Activated naive CD4-positive, alpha-beta T cell treated with anti-CD3 and anti-CD28 coated beads for 36 hours (primary cell): ENCODE measurements around the gene ASF1B. TPM values are rescaled to one million over a fixed set of nuclear protein-coding genes. Genes with fewer than 3 reads are reported as not detected.

Experiments used
- CTCF ChIA-PET: fragments of 350-600 bp; sonication (Branson Sonifier 250); formaldehyde crosslinking; loops from one replicate; lab custom pipeline; 2021; ENCODE audit warnings: antibody characterized with exemption; lab: Charles Lee
- DNase-seq: peaks from one replicate; pipeline ENCODE4 v3.0.0-alpha.2; 2020
- H3K27ac Mint-ChIP-seq: one replicate; pipeline ENCODE4 v1.8.0; 2021; ENCODE audit warnings: mild to moderate bottlenecking, mixed read lengths
- H3K27me3 Mint-ChIP-seq: one replicate; pipeline ENCODE4 v1.8.0; 2021; ENCODE audit warnings: low read depth, mixed read lengths
- H3K36me3 Mint-ChIP-seq: one replicate; pipeline ENCODE4 v1.8.0; 2021; ENCODE audit warnings: low read depth, mixed read lengths
- H3K4me1 Mint-ChIP-seq: one replicate; pipeline ENCODE4 v1.8.0; 2021; ENCODE audit warnings: low read depth, mixed read lengths
- H3K4me3 Mint-ChIP-seq: one replicate; pipeline ENCODE4 v1.8.0; 2021; ENCODE audit warnings: mild to moderate bottlenecking, moderate library complexity, mixed read lengths
- H3K9me3 Mint-ChIP-seq: one replicate; pipeline ENCODE4 v1.8.0; 2021; ENCODE audit warnings: mixed read lengths
- intact Hi-C: fragments of 100-400 bp; cut with micrococcal nuclease; formaldehyde crosslinking; loops from one replicate; pipeline ENCODE4 v1.15.1; 2023
- total RNA-seq, 2 experiments: library from RNA; stranded (reverse); gene quantifications; one replicate each; pipeline ENCODE4 v1.2.3, GENCODE V29; 2021

The ASF1B gene
- total RNA-seq, 2 experiments from 2014 or later: 54.7 to 56.6 TPM

GRCh38 chr19:14101003-14101545 is 35.3 kb downstream of the ASF1B start:
- DNase-seq: no peak
- H3K27ac Mint-ChIP-seq: no peak overlapping the region
- H3K4me3 Mint-ChIP-seq: no peak overlapping the region
- intact Hi-C loops: no loop called here
- H3K4me1 Mint-ChIP-seq: no peaks in the 10 kb centered on the region
- H3K36me3 Mint-ChIP-seq: peaks cover 8% of the 10 kb centered on the region
- H3K9me3 Mint-ChIP-seq: no peaks in the 10 kb centered on the region
- no peaks in the 10 kb centered on the region for H3K27me3 Mint-ChIP-seq
- CTCF ChIA-PET: interaction anchor here (1.4 kb wide), 1 partner anchor 14 kb away, joined by 5 read pairs; no protein-coding TSS in a partner anchor

- no peak overlapping the region for H3K4me3 Mint-ChIP-seq
- no peak for DNase-seq
- intact Hi-C loops: no loop called here
- CTCF ChIA-PET: interaction anchor here (1.0 kb wide), 1 partner anchor 235 kb away, joined by 3 read pairs; no protein-coding TSS in a partner anchor
- no peaks in the 10 kb centered on the region for H3K27me3 Mint-ChIP-seq
- peaks cover 8% of the 10 kb centered on the region for H3K9me3 Mint-ChIP-seq
- no peaks in the 10 kb centered on the region for H3K4me1 Mint-ChIP-seq
- H3K36me3 Mint-ChIP-seq: peaks cover 12% of the 10 kb centered on the region
- no peak overlapping the region for H3K27ac Mint-ChIP-seq
These were observed 38.7 kb downstream of the ASF1B start for GRCh38 chr19:14097532-14098151.

- Mint-ChIP-seq H3K27ac (no peak overlapping the region), H3K36me3 (peaks cover 15% of the 10 kb centered on the region), H3K9me3 (peaks cover 15% of the 10 kb centered on the region), H3K27me3 (no peaks in the 10 kb centered on the region), H3K4me3 (no peak overlapping the region), H3K4me1 (peaks cover 9% of the 10 kb centered on the region)
- intact Hi-C loops: no loop called here
- CTCF ChIA-PET: interaction anchor here (0.6 to 1.2 kb wide), 2 partner anchors 9 to 40 kb away, joined by 3 to 5 read pairs; partner anchors contain the start of gene ASF1B
- DNase-seq: no peak
These were observed 40.0 kb downstream of the ASF1B start for GRCh38 chr19:14096272-14096992.

- intact Hi-C loops: no loop called here
- Mint-ChIP-seq H3K4me1 (peaks cover 10% of the 10 kb centered on the region), H3K4me3 (no peak overlapping the region), H3K36me3 (peaks cover 13% of the 10 kb centered on the region), H3K9me3 (peaks cover 15% of the 10 kb centered on the region), H3K27ac (no peak overlapping the region), H3K27me3 (no peaks in the 10 kb centered on the region)
- no peak for DNase-seq
- CTCF ChIA-PET: interaction anchor here (1.4 kb wide), 1 partner anchor 19 kb away, joined by 4 read pairs; no protein-coding TSS in a partner anchor
These were observed 41.5 kb downstream of the ASF1B start for GRCh38 chr19:14094854-14095253.

GRCh38 chr19:14093117-14093823 is 43.1 kb downstream of the ASF1B start:
- peaks cover 19% of the 10 kb centered on the region for H3K36me3 Mint-ChIP-seq
- intact Hi-C loops: no loop called here
- no peak overlapping the region for H3K27ac Mint-ChIP-seq
- H3K9me3 Mint-ChIP-seq: peaks cover 15% of the 10 kb centered on the region
- H3K27me3 Mint-ChIP-seq: no peaks in the 10 kb centered on the region
- CTCF ChIA-PET: interaction anchor here (1.1 to 1.2 kb wide), 2 partner anchors 22 to 43 kb away, joined by 4 to 5 read pairs; partner anchors contain the start of gene ASF1B
- DNase-seq: no peak
- H3K4me3 Mint-ChIP-seq: peak overlapping the region; percentile 27
- H3K4me1 Mint-ChIP-seq: peaks cover 20% of the 10 kb centered on the region

GRCh38 chr19:14091813-14092462 is 44.5 kb downstream of the ASF1B start:
- Mint-ChIP-seq H3K4me3 (peak overlapping the region; percentile 96), H3K27me3 (no peaks in the 10 kb centered on the region), H3K9me3 (peaks cover 15% of the 10 kb centered on the region), H3K36me3 (peaks cover 22% of the 10 kb centered on the region), H3K27ac (peak overlapping the region; percentile 97), H3K4me1 (peaks cover 24% of the 10 kb centered on the region)
- intact Hi-C loops: loop anchor here (1.0 kb wide), 4 partner anchors 11 to 44 kb away; partner anchors contain the start of genes ASF1B and PRKACA
- peak; percentile 68 for DNase-seq
- CTCF ChIA-PET: interaction anchor here (0.9 to 1.0 kb wide), 3 partner anchors 22 to 344 kb away, joined by 3 to 4 read pairs (median 3); partner anchors contain the start of gene ASF1B

GRCh38 chr19:14091081-14091812 is 45.1 kb downstream of the ASF1B start:
- intact Hi-C loops: loop anchor here (1.0 kb wide), 4 partner anchors 10 to 45 kb away; partner anchors contain the start of genes ASF1B and PRKACA
- H3K4me1 Mint-ChIP-seq: peaks cover 24% of the 10 kb centered on the region
- no peaks in the 10 kb centered on the region for H3K27me3 Mint-ChIP-seq
- CTCF ChIA-PET: interaction anchor here (0.6 to 1.0 kb wide), 4 partner anchors 22 to 344 kb away, joined by 3 to 4 read pairs (median 3); partner anchors contain the start of gene ASF1B
- peak overlapping the region; percentile 97 for H3K27ac Mint-ChIP-seq
- H3K4me3 Mint-ChIP-seq: peak overlapping the region; percentile 96
- peak; percentile 78 for DNase-seq
- peaks cover 15% of the 10 kb centered on the region for H3K9me3 Mint-ChIP-seq
- H3K36me3 Mint-ChIP-seq: peaks cover 18% of the 10 kb centered on the region

- H3K36me3 Mint-ChIP-seq: peaks cover 18% of the 10 kb centered on the region
- CTCF ChIA-PET: interaction anchor here (0.6 to 1.0 kb wide), 2 partner anchors 46 to 256 kb away, joined by 3 to 4 read pairs; partner anchors contain the start of gene ASF1B
- H3K27me3 Mint-ChIP-seq: no peaks in the 10 kb centered on the region
- intact Hi-C loops: loop anchor here (1.0 kb wide), 4 partner anchors 9 to 46 kb away; partner anchors contain the start of genes ASF1B and PRKACA
- H3K27ac Mint-ChIP-seq: peak within 1 kb of the TSS; percentile 97
- H3K9me3 Mint-ChIP-seq: peaks cover 15% of the 10 kb centered on the region
- peaks cover 24% of the 10 kb centered on the region for H3K4me1 Mint-ChIP-seq
- peak; percentile 84 for DNase-seq
- peak within 1 kb of the TSS; percentile 96 for H3K4me3 Mint-ChIP-seq
These were observed 45.8 kb downstream of the ASF1B start, which contains the start of gene SAMD1 for GRCh38 chr19:14090509-14091080. SAMD1 (minus strand) TSS chr19:14090751.

GRCh38 chr19:14089662-14090508 is 46.5 kb downstream of the ASF1B start:
- peak overlapping the region; percentile 71 for H3K27ac Mint-ChIP-seq
- intact Hi-C loops: no loop called here

GRCh38 chr19:14089412-14089661 is 47.1 kb downstream of the ASF1B start:
- DNase-seq: peak; percentile 33
- intact Hi-C loops: no loop called here
- H3K27ac Mint-ChIP-seq: peak overlapping the region; percentile 71

More at GRCh38 chr19:14089662-14090508, 46.5 kb downstream of the ASF1B start:
- peak; percentile 41 for DNase-seq
- peaks cover 24% of the 10 kb centered on the region for H3K4me1 Mint-ChIP-seq
- H3K27me3 Mint-ChIP-seq: no peaks in the 10 kb centered on the region
- peaks cover 18% of the 10 kb centered on the region for H3K36me3 Mint-ChIP-seq
- H3K4me3 Mint-ChIP-seq: peak overlapping the region; percentile 79
- H3K9me3 Mint-ChIP-seq: peaks cover 15% of the 10 kb centered on the region
- CTCF ChIA-PET: interaction anchor here (1.0 to 2.1 kb wide), 2 partner anchors 14 to 47 kb away, joined by 4 to 5 read pairs; partner anchors contain the start of gene ASF1B

More at GRCh38 chr19:14089412-14089661, 47.1 kb downstream of the ASF1B start:
- H3K9me3 Mint-ChIP-seq: peaks cover 15% of the 10 kb centered on the region
- H3K36me3 Mint-ChIP-seq: peaks cover 16% of the 10 kb centered on the region
- no peaks in the 10 kb centered on the region for H3K27me3 Mint-ChIP-seq
- CTCF ChIA-PET: interaction anchor here (2.1 kb wide), 1 partner anchor 14 kb away, joined by 5 read pairs; no protein-coding TSS in a partner anchor
- peaks cover 24% of the 10 kb centered on the region for H3K4me1 Mint-ChIP-seq
- peak overlapping the region; percentile 79 for H3K4me3 Mint-ChIP-seq
